Tibial nerve (tissue), 3 donors: ENCODE data around the gene RELN.

Experiments used
- POLR2A ChIP-seq, 2 donors: fragments of 450-650 bp; IDR thresholded peaks; one replicate each; pipeline ENCODE4 v1.6.1; 2017; ENCODE audit warnings: antibody characterized with exemption in 2 of 2, mild to moderate bottlenecking in 2 of 2, moderate library complexity in 2 of 2
- TF ChIP-seq, protein P1 (sequence below), 5 experiments: fragments of 200-600 bp in 3 of 5; fragments of 450-650 bp in 2 of 5; sonication (generic) in 3 of 5; IDR thresholded peaks; one replicate each; pipeline ENCODE4 v1.5.1; 2016 to 2019; ENCODE audit warnings: antibody characterized with exemption in 5 of 5, mild to moderate bottlenecking in 3 of 5, moderate library complexity in 2 of 5

DNA sequence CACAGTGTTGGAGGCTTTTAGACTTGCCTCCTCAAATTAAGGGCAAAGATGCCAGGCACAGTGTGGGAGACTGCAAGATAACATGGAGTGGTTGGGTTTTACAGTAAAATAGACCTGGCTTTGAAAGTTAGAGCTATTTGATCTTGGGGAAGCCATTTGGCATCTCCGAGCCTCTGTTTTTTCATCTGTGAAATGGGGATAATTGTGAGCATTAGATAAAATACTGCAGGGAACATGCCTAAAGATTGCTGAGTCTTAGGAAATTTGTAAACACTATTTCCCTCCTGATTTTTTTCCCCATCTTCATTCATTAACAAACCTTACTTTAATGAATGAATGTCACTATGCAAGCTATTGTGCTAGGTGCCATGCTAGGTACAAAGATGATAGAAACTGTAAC is 302.2 kb downstream of the RELN start:
- TF ChIP-seq, protein P1, sequence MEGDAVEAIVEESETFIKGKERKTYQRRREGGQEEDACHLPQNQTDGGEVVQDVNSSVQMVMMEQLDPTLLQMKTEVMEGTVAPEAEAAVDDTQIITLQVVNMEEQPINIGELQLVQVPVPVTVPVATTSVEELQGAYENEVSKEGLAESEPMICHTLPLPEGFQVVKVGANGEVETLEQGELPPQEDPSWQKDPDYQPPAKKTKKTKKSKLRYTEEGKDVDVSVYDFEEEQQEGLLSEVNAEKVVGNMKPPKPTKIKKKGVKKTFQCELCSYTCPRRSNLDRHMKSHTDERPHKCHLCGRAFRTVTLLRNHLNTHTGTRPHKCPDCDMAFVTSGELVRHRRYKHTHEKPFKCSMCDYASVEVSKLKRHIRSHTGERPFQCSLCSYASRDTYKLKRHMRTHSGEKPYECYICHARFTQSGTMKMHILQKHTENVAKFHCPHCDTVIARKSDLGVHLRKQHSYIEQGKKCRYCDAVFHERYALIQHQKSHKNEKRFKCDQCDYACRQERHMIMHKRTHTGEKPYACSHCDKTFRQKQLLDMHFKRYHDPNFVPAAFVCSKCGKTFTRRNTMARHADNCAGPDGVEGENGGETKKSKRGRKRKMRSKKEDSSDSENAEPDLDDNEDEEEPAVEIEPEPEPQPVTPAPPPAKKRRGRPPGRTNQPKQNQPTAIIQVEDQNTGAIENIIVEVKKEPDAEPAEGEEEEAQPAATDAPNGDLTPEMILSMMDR (IDR thresholded peaks at IDR 0.05): no peak
- no peak for TF ChIP-seq POLR2A (IDR thresholded peaks at IDR 0.05)
